ENCODE data around the gene FADS6.

FADS6 gene

GRCh38 chr17:74856112-74856511 lies 37.3 kb downstream of the FADS6 start:
- FAIRE-seq (no peak), DNase-seq (ENCODE audit: insufficient read length, low spot score) (no peak)

- DNase-seq (ENCODE audit: insufficient read length, low spot score) (no peak), FAIRE-seq (no peak)
These were observed 38.1 kb downstream of the FADS6 start for GRCh38 chr17:74855323-74855722.

GRCh38 chr17:74854792-74855191 lies 38.6 kb downstream of the FADS6 start:
- DNase-seq (ENCODE audit: insufficient read length, low spot score) (no peak), FAIRE-seq (no peak)

- FAIRE-seq, result no peak
- DNase-seq (ENCODE audit: insufficient read length, low spot score), result no peak
These were observed 39.8 kb downstream of the FADS6 start for GRCh38 chr17:74853669-74854068.

GRCh38 chr17:74853048-74853397 lies 40.4 kb downstream of the FADS6 start:
- FAIRE-seq (no peak), DNase-seq (ENCODE audit: insufficient read length, low spot score) (no peak)

GRCh38 chr17:74852237-74853047 lies 41.0 kb downstream of the FADS6 start:
- peak; percentile 91 for DNase-seq (ENCODE audit: insufficient read length, low spot score)
- FAIRE-seq, result no peak

GRCh38 chr17:74851612-74852236 lies 41.7 kb downstream of the FADS6 start:
- FAIRE-seq, result no peak
- no peak for DNase-seq (ENCODE audit: insufficient read length, low spot score)

- FAIRE-seq (no peak), DNase-seq (ENCODE audit: insufficient read length, low spot score) (no peak)
These were observed 42.5 kb downstream of the FADS6 start for GRCh38 chr17:74850914-74851313.

GRCh38 chr17:74850310-74850709 lies 43.1 kb downstream of the FADS6 start:
- DNase-seq (ENCODE audit: insufficient read length, low spot score) (no peak), FAIRE-seq (no peak)

GRCh38 chr17:74848656-74849399 lies 44.6 kb downstream of the FADS6 start:
- FAIRE-seq (no peak), DNase-seq (ENCODE audit: insufficient read length, low spot score) (no peak)

- DNase-seq (ENCODE audit: insufficient read length, low spot score) (no peak), FAIRE-seq (no peak)
These were observed 46.8 kb downstream of the FADS6 start for GRCh38 chr17:74846621-74847020.

GRCh38 chr17:74843352-74843627 lies 50.1 kb downstream of the FADS6 start:
- FAIRE-seq, result no peak

GRCh38 chr17:74842599-74843351 lies 50.7 kb downstream of the FADS6 start:
- FAIRE-seq, result no peak
- DNase-seq (ENCODE audit: insufficient read length, low spot score), result peak; percentile 67

More at GRCh38 chr17:74843352-74843627, 50.1 kb downstream of the FADS6 start:
- no peak for DNase-seq (ENCODE audit: insufficient read length, low spot score)

- no peak for FAIRE-seq
- no peak for DNase-seq (ENCODE audit: insufficient read length, low spot score)
These were observed 51.3 kb downstream of the FADS6 start for GRCh38 chr17:74842146-74842598.

- no peak for DNase-seq (ENCODE audit: insufficient read length, low spot score)
- no peak for FAIRE-seq
These were observed 52.3 kb downstream of the FADS6 start for GRCh38 chr17:74840989-74841666.

GRCh38 chr17:74839990-74840852 lies 53.2 kb downstream of the FADS6 start:
- FAIRE-seq (no peak), DNase-seq (ENCODE audit: insufficient read length, low spot score) (no peak)

- FAIRE-seq (no peak), DNase-seq (ENCODE audit: insufficient read length, low spot score) (no peak)
These were observed 55.2 kb downstream of the FADS6 start for GRCh38 chr17:74838274-74838673.

GRCh38 chr17:74836691-74837467 lies 56.6 kb downstream of the FADS6 start:
- FAIRE-seq (no peak), DNase-seq (ENCODE audit: insufficient read length, low spot score) (no peak)

GRCh38 chr17:74836191-74836590 lies 57.2 kb downstream of the FADS6 start:
- FAIRE-seq (no peak), DNase-seq (ENCODE audit: insufficient read length, low spot score) (no peak)

All from GM19239 (cell line).